Right renal cortex interstitium (tissue), 3 donors: ENCODE results near the gene SEMA4A. TPM values are rescaled to one million over a fixed set of nuclear protein-coding genes. Genes with fewer than 3 reads are reported as not detected.

ENCODE experiments used
- DNase-seq, 3 donors: peaks; one replicate each; pipeline ENCODE4 v3.0.0-alpha.2; 2013; ENCODE audit warnings: low read depth in 3 of 3, low spot score in 2 of 3
- polyA plus RNA-seq, 3 donors: library from polyadenylated mRNA; unstranded; fragments of 120-200 nt; gene quantifications; one replicate each; pipeline ENCODE4 v1.2.1, GENCODE V29; 2013; ENCODE audit not compliant: insufficient read length in 3 of 3

SEMA4A gene
- polyA plus RNA-seq, 3 donors, result 14.8 to 19.9 (median 18.3) TPM

DNA sequence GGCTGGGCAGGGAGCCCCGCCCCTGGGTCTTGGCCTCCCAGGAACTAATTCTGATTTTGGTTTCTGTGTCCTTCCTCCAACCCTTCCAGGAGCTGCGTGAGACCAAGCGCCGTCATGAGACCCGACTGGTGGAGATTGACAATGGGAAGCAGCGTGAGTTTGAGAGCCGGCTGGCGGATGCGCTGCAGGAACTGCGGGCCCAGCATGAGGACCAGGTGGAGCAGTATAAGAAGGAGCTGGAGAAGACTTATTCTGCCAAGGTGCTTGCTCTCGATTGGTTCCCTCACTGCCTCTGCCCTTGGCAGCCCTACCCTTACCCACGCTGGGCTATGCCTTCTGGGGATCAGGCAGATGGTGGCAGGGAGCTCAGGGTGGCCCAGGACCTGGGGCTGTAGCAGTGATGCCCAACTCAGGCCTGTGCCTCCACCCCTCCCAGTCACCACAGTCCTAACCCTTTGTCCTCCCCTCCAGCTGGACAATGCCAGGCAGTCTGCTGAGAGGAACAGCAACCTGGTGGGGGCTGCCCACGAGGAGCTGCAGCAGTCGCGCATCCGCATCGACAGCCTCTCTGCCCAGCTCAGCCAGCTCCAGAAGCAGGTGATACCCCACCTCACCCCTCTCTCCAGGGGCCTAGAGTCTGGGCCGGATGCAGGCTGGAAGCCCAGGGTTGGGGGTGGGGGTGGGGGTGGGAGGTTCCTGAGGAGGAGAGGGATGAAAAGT is 18.5 kb upstream of the SEMA4A start:
- no peak for DNase-seq

- DNase-seq, result no peak
These were observed 17.2 kb upstream of the SEMA4A start for GRCh38 chr1:156135930-156136871.

DNA sequence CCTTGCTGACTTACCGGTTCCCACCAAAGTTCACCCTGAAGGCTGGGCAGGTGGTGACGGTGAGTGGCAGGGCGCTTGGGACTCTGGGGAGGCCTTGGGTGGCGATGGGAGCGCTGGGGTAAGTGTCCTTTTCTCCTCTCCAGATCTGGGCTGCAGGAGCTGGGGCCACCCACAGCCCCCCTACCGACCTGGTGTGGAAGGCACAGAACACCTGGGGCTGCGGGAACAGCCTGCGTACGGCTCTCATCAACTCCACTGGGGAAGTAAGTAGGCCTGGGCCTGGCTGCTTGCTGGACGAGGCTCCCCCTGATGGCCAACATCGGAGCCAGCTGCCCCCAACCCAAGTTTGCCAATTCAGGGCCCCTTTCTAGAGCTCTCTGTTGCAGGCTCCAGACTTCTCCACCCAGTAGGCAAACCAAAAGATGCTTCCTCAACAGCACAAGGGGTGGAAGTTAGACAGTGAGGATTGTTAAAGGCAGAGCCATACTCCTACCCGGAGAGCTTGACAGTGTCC is 16.4 kb upstream of the SEMA4A start:
- no peak for DNase-seq

- no peak for DNase-seq
These were observed 14.9 kb upstream of the SEMA4A start for GRCh38 chr1:156138458-156138867.

DNA sequence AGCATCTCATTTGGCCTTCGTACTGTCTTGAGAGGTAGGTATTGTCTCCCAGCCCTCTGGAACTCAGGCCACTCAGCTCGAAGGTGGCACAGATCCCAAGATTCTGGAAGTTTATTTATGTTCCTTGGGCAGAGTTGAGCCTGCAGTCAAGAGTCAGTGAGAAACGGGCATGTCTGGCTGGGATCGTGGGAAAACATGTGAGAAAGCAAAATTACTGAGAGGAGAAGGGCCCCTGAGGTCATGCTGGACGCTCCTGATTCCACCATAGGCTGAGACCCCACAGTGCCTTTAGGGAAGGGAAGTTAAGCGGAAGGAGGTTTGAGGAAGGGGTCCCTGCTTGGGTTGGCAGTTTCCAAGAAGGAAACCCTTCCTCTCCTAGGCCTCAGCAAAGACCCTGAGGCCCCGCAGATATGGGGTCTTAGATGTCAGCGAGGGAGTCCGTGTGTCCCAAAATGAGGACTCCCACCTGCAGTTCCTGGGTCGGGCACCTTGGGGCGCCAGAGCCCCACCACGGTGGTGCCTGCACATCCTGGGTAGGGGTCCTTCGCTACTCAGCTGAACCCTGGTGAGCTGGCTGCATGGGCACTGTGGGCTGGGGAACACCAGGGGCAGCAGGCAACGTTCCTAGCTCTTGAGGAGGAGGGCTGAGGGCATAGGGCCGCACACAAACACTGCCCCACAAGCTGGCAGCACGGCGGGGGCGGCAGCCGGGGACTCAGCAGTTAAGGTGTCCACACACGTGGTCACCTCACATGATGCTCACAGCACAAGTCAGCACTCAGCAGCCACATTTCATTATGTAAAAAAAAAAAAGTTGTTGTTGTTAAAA is 12.3 kb upstream of the SEMA4A start:
- no peak for DNase-seq

- DNase-seq, result no peak
These were observed 9.5 kb upstream of the SEMA4A start for GRCh38 chr1:156143765-156144489.

DNA sequence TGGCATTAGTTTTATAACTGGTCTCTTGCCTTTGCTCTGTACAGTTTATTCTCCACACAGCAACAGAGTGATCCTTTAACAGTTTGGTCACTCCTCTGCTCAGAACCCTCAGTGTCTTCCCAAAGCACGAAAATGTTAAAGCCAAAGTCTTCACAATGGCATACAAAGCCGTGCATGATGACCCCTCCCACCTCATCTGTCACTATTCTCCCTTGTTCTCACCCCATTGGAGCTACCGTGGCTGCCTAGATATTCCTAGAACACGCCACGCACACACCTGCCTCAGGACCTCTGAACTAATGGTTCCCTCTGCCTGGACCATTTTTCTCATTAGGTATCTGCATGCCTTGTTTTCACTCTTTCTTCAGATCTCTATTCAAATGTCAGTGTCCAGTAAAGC is 8.6 kb upstream of the SEMA4A start:
- DNase-seq, result no peak

- DNase-seq, result no peak
These were observed 7.8 kb upstream of the SEMA4A start for GRCh38 chr1:156145650-156146019.

- no peak for DNase-seq
These were observed 7.2 kb upstream of the SEMA4A start for GRCh38 chr1:156146020-156146768.

DNA sequence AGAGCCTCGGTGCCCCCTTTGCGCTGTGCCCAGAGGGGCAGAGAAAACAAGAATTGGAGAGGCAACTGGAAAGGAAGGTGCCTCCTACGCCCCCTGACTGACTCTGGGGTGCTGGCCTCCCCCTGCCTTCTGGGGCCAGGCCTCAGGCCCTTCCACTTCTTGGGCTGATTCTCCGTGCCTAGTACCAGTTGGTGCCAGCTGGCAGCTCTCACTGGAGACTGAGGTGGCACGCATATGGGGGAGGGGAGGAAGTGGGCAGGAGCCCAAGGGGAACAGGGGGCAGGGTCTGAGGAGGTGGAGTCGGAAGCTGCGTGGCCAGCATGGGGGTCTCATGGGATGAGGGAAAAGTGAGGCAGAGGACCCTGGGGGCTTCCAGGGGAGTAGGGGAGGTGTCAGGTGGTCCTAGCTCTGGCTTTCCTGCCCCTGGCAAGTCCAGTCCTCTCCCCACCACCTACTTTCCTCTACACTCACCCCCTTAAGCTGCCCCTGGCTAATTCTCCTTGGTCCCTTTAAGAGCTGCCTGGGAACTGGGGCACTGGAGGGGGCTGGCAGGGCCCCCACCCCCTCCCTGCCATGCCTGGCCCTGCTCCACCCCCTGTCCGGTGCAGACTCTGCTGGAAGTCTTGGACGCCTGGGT is 6.5 kb upstream of the SEMA4A start:
- no peak for DNase-seq

DNA sequence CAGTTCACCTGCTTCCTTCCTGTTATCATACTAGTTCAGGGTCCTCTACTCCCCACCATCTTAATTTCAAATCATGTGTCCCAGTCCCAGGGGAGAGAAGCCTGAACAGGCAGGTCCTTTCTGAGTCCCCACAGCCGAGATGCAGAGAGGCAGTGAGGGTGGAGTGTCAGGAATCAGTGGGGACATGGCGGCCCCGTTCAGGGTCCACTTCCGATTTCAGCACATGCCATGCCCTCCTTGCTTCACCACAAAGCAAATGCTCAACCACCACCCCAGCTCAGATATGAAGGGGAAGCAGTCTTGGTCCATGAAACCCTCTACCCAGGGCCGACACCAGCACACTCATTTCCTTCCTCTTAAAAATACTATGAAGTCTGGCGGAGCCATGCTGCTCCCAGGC is 5.2 kb upstream of the SEMA4A start:
- no peak for DNase-seq

DNA sequence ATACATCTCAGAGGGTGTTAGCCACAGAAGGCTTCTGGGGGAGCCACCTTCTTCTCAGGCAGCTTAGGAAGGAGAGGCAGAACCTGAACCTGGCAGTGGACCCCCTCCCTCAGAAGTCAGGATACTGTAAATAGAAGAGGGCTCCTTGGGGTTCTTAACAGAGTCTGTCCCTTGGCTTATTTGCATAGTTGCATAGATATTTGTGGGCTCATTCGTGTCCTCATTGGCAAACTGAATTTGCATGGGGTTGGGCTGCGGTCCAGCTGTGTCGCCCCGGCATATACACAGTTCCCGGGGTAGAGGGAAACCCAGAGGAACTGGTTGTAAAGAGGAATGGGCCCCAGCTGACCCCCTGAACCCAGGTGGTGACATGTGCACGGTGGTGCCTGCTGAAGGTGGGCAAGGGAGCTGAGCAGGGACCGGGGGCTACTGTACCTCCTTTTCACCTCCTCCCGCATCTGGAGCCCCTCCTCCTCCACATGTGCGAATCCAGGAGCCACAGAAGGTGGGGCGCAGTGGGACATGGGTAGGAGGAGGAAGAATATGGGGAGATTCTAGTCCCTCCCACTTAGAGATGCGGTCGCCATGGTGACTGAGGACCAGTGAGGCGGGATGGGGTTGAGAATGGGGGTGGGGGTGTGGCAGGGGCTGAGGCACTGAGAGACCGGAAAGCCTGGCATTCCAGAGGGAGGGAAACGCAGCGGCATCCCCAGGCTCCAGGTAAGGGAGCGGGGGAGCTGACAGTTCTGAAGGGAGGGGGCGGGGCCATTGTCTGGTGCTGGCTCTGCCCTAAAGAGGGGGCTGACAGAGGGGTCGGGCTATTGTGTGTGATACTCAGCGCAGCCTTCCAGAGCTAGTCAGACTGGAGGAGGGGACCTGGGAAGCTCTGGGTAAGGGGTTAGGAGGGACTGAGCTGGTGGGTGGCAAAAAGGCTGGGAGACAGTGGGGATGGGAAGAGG is 3.7 kb upstream of the SEMA4A start:
- DNase-seq, result no peak

DNA sequence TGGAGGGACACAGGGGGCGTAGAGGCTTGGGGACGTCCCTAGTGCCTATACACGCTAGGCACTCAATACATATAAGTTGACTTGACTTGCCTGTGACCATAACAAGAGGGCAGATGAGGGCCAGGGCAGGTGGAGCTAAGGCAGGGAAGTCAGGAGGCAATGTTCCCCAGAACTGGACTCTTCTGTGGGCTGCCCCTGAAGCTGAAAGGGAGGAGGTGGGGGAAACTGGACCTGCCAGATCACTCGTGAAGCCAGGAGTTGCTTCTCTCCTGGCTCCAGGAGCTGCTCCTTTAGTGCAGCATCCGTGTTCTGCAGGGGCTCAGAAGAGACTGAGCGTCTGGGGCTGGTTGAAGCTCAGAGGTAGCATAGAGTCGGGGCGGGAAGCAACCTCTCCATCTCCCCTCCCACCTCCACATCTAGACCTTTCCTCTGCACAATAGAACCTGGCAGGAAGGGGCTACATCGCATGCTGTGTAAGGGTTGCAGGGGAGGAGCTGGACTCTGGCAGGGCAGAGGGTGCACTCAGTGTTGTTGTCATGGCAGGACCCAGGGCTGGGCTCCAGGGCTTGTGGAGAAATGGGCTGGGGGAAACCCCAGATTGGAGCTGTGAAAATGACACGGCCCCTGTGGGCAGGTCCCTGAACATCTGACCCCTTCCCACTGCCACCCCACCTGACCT is 2.9 kb upstream of the SEMA4A start:
- DNase-seq, result no peak

- DNase-seq, result no peak
These were observed 2.2 kb upstream of the SEMA4A start for GRCh38 chr1:156151093-156151688.

- no peak for DNase-seq
These were observed 757 bp upstream of the SEMA4A start for GRCh38 chr1:156152628-156153027.

- no peak for DNase-seq
These were observed 948 bp downstream of the SEMA4A start for GRCh38 chr1:156154317-156154749.
